Right renal pelvis (tissue), 4 donors: Measurements from ENCODE around the gene CCRL2. TPM values are rescaled to one million over a fixed set of nuclear protein-coding genes. Genes with fewer than 3 reads are reported as not detected.
"Not testable (repeated sequence)": the region's sequence is repeated elsewhere in the genome, so short reads cannot be mapped to it uniquely, and the experiment has no call there.

Source experiments
- DNase-seq, 4 donors: peaks; one replicate each; pipeline ENCODE4 v3.0.0-alpha.2; 2013; ENCODE audit warnings: low read depth in 4 of 4, low spot score in 3 of 4, missing footprints in 1 of 4
- polyA plus RNA-seq, 4 donors: library from polyadenylated mRNA; unstranded; fragments of 120-200 nt; gene quantifications; one replicate each; pipeline ENCODE4 v1.2.1, GENCODE V29; 2013; ENCODE audit not compliant: insufficient read length in 4 of 4

The CCRL2 gene
- polyA plus RNA-seq, 4 donors = 1.00 to 1.2 (median 1.1) TPM

GRCh38 chr3:46378426-46378942 is 28.6 kb upstream of the CCRL2 start:
- DNase-seq = peak; percentile 25 to 47 (median 37)

- no peak for DNase-seq
These were observed 26.4 kb upstream of the CCRL2 start for GRCh38 chr3:46380471-46381221.

- DNase-seq = no peak
These were observed 25.4 kb upstream of the CCRL2 start for GRCh38 chr3:46381625-46382024.

GRCh38 chr3:46383211-46383950 is 23.7 kb upstream of the CCRL2 start:
- DNase-seq = no peak

GRCh38 chr3:46383951-46384330 is 23.1 kb upstream of the CCRL2 start:
- no peak for DNase-seq

GRCh38 chr3:46386205-46386604 is 20.9 kb upstream of the CCRL2 start:
- DNase-seq = no peak

GRCh38 chr3:46388847-46389246 is 18.2 kb upstream of the CCRL2 start:
- DNase-seq = not testable (repeated sequence)

- DNase-seq = no peak
These were observed 17.8 kb upstream of the CCRL2 start for GRCh38 chr3:46389306-46389705.

- DNase-seq = not testable (repeated sequence)
These were observed 15.5 kb upstream of the CCRL2 start for GRCh38 chr3:46391526-46391925.

GRCh38 chr3:46393011-46393410 is 14.0 kb upstream of the CCRL2 start:
- no peak for DNase-seq

GRCh38 chr3:46393554-46394434 is 13.3 kb upstream of the CCRL2 start:
- no peak for DNase-seq

- no peak for DNase-seq
These were observed 11.8 kb upstream of the CCRL2 start for GRCh38 chr3:46395210-46395661.

- no peak for DNase-seq
These were observed 11.1 kb upstream of the CCRL2 start for GRCh38 chr3:46395766-46396530.

- no peak for DNase-seq
These were observed 9.9 kb upstream of the CCRL2 start for GRCh38 chr3:46397111-46397510.

GRCh38 chr3:46398186-46398955 is 8.7 kb upstream of the CCRL2 start:
- no peak for DNase-seq

GRCh38 chr3:46399098-46399497 is 8.0 kb upstream of the CCRL2 start:
- no peak for DNase-seq

GRCh38 chr3:46399557-46399956 is 7.5 kb upstream of the CCRL2 start:
- no peak for DNase-seq

- no peak for DNase-seq
These were observed 6.9 kb upstream of the CCRL2 start for GRCh38 chr3:46400000-46400734.

- DNase-seq = no peak
These were observed 6.2 kb upstream of the CCRL2 start for GRCh38 chr3:46400846-46401245.
